Measurements from ENCODE around the gene DGKB. TPM values are rescaled to one million over a fixed set of nuclear protein-coding genes. Genes with fewer than 3 reads are reported as not detected.

DGKB gene
- total and polyA plus RNA-seq, 9 donors: under 0.01 to 1.3 (median 0.28) TPM; not detected in 2

- WGBS, 3 donors: 70 to 72% (median 70%) methylated on average over 4 of the region's 4 CpGs
- TF ChIP-seq CTCF (IDR thresholded peaks at IDR 0.05) (no peak), POLR2A (IDR thresholded peaks at IDR 0.05) (no peak), EP300 (IDR thresholded peaks at IDR 0.05) (no peak)
- intact Hi-C loops (cut with DNase I): no loop called here
- no peak for DNase-seq
- Histone ChIP-seq H3K9me3 (no peaks in the 10 kb centered on the region), H3K27me3 (no peaks in the 10 kb centered on the region), H3K36me3 (no peaks in the 10 kb centered on the region), H3K4me1 (ENCODE audit: insufficient read depth) (no peaks in the 10 kb centered on the region), H3K4me3 (no peak overlapping the region), H3K27ac (no peak overlapping the region)
Observed at GRCh38 chr7:14377646-14378266, 524.8 kb downstream of the DGKB start.

- DNase-seq: no peak
- no peaks in the 10 kb centered on the region for H3K36me3 ChIP-seq
- H3K27me3 ChIP-seq: no peaks in the 10 kb centered on the region
- H3K4me3 ChIP-seq: no peak overlapping the region
- 41 to 56% (median 48%) methylated on average over 2 of the region's 2 CpGs for WGBS, 3 donors
- no peaks in the 10 kb centered on the region for H3K4me1 ChIP-seq (ENCODE audit: insufficient read depth)
- intact Hi-C loops (cut with DNase I): no loop called here
- no peaks in the 10 kb centered on the region for H3K9me3 ChIP-seq
- TF ChIP-seq EP300 (IDR thresholded peaks at IDR 0.05): no peak
- no peak for TF ChIP-seq CTCF (IDR thresholded peaks at IDR 0.05)
- TF ChIP-seq POLR2A (IDR thresholded peaks at IDR 0.05): no peak
- no peak overlapping the region for H3K27ac ChIP-seq
Observed at GRCh38 chr7:14376711-14377110, 525.8 kb downstream of the DGKB start.

GRCh38 chr7:14375998-14376397 lies 526.6 kb downstream of the DGKB start:
- Histone ChIP-seq H3K27me3 (no peaks in the 10 kb centered on the region), H3K9me3 (no peaks in the 10 kb centered on the region), H3K4me1 (ENCODE audit: insufficient read depth) (no peaks in the 10 kb centered on the region), H3K27ac (no peak overlapping the region), H3K36me3 (no peaks in the 10 kb centered on the region), H3K4me3 (no peak overlapping the region)
- WGBS, 3 donors: 90 to 95% (median 92%) methylated on average over 2 of the region's 2 CpGs
- no peak for DNase-seq
- TF ChIP-seq EP300 (IDR thresholded peaks at IDR 0.05) (no peak), POLR2A (IDR thresholded peaks at IDR 0.05) (no peak), CTCF (IDR thresholded peaks at IDR 0.05) (no peak)
- intact Hi-C loops (cut with DNase I): no loop called here

GRCh38 chr7:14374336-14374735 lies 528.2 kb downstream of the DGKB start:
- H3K4me1 ChIP-seq (ENCODE audit: insufficient read depth): no peaks in the 10 kb centered on the region
- H3K9me3 ChIP-seq: no peaks in the 10 kb centered on the region
- no peaks in the 10 kb centered on the region for H3K27me3 ChIP-seq
- no peak overlapping the region for H3K4me3 ChIP-seq
- DNase-seq: no peak
- intact Hi-C loops (cut with DNase I): no loop called here
- TF ChIP-seq POLR2A (IDR thresholded peaks at IDR 0.05) (no peak), CTCF (IDR thresholded peaks at IDR 0.05) (no peak), EP300 (IDR thresholded peaks at IDR 0.05) (no peak)
- 92 to 96% (median 95%) methylated on average over 4 of the region's 4 CpGs for WGBS, 3 donors
- H3K27ac ChIP-seq: no peak overlapping the region
- H3K36me3 ChIP-seq: no peaks in the 10 kb centered on the region

All from ovary (tissue), 9 donors.